ENCODE results near the gene CHD9. TPM values are rescaled to one million over a fixed set of nuclear protein-coding genes. Genes with fewer than 3 reads are reported as not detected.

CHD9 gene, protein sequence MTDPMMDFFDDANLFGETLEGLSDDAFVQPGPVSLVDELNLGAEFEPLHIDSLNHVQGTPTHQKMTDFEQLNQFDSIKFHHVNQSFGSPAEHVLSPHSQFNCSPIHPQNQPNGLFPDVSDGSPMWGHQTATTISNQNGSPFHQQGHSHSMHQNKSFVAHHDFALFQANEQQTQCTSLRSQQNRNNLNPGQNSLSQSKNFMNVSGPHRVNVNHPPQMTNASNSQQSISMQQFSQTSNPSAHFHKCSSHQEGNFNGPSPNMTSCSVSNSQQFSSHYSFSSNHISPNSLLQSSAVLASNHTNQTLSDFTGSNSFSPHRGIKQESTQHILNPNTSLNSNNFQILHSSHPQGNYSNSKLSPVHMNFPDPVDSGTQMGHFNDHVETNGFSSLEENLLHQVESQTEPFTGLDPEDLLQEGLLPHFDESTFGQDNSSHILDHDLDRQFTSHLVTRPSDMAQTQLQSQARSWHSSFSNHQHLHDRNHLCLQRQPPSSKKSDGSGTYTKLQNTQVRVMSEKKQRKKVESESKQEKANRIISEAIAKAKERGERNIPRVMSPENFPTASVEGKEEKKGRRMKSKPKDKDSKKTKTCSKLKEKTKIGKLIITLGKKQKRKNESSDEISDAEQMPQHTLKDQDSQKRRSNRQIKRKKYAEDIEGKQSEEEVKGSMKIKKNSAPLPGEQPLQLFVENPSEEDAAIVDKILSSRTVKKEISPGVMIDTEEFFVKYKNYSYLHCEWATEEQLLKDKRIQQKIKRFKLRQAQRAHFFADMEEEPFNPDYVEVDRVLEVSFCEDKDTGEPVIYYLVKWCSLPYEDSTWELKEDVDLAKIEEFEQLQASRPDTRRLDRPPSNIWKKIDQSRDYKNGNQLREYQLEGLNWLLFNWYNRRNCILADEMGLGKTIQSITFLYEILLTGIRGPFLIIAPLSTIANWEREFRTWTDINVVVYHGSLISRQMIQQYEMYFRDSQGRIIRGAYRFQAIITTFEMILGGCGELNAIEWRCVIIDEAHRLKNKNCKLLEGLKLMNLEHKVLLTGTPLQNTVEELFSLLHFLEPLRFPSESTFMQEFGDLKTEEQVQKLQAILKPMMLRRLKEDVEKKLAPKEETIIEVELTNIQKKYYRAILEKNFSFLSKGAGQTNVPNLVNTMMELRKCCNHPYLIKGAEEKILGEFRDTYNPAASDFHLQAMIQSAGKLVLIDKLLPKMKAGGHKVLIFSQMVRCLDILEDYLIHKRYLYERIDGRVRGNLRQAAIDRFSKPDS (N-terminal part only)
- total RNA-seq (2021; ENCODE audit: unreplicated experiment) (25.4 TPM), Bru-seq, nascent RNA (percentile 77 among the genes with signal in this experiment), BruChase-seq, experiment 1, labeled RNA remaining after a 2-hour chase (percentile 72 among the genes with signal in this experiment), BruChase-seq, experiment 2, labeled RNA remaining after a 6-hour chase (percentile 69 among the genes with signal in this experiment)
- polyA plus RNA-seq (2012; ENCODE audit: insufficient read length): 4.0 TPM
- long read RNA-seq, partial matches to known transcripts: 13 of 22 reads
- long read RNA-seq, other reads (novel, unspliced or antisense): 9 of 22 reads

- intact Hi-C loops (cut with micrococcal nuclease; ENCODE audit: unreplicated experiment): loop anchor here (2.0 to 10.0 kb wide), 3 partner anchors 80 to 230 kb away; no protein-coding TSS in a partner anchor
- H3K27me3 ChIP-seq (ENCODE audit: control insufficient read depth, insufficient read depth, low read length): no peaks in the 10 kb centered on the region
- DNase-seq (ENCODE audit: low read depth, low spot score) (no peak), ATAC-seq (peak; percentile 94)
- peak within 1 kb of the TSS; percentile 90 for H3K27ac ChIP-seq (ENCODE audit: low read length)
- in situ Hi-C loops (cut with HindIII; ENCODE audit: low pct_unique_long_range_greater_than_20kb, low sequenced_read_pairs): no loop called here
- H3K4me1 ChIP-seq (ENCODE audit: control insufficient read depth, insufficient read depth, low read length): peaks cover 7% of the 10 kb centered on the region; the same call in 1 of the 2 replicates
- TF ChIP-seq REST (IDR thresholded peaks at IDR 0.05; ENCODE audit: insufficient read depth in 1 of 2, low read depth in 2 of 2, low read length in 1 of 2) (no peak), POLR2AphosphoS5 (IDR thresholded peaks at IDR 0.05; ENCODE audit: low read depth, low read length) (peak; percentile 34; the same call in 1 of the 2 replicates), TCF7L2 (IDR thresholded peaks at IDR 0.05; ENCODE audit: low read depth, low read length) (no peak), SIN3A (IDR thresholded peaks at IDR 0.05; ENCODE audit: borderline replicate concordance, insufficient read depth, low read depth, low read length) (no peak; the same call in 1 of the 2 replicates)
- TF ChIP-seq, protein P1, sequence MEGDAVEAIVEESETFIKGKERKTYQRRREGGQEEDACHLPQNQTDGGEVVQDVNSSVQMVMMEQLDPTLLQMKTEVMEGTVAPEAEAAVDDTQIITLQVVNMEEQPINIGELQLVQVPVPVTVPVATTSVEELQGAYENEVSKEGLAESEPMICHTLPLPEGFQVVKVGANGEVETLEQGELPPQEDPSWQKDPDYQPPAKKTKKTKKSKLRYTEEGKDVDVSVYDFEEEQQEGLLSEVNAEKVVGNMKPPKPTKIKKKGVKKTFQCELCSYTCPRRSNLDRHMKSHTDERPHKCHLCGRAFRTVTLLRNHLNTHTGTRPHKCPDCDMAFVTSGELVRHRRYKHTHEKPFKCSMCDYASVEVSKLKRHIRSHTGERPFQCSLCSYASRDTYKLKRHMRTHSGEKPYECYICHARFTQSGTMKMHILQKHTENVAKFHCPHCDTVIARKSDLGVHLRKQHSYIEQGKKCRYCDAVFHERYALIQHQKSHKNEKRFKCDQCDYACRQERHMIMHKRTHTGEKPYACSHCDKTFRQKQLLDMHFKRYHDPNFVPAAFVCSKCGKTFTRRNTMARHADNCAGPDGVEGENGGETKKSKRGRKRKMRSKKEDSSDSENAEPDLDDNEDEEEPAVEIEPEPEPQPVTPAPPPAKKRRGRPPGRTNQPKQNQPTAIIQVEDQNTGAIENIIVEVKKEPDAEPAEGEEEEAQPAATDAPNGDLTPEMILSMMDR (IDR thresholded peaks at IDR 0.05): peak; percentile 96
- POLR2A ChIA-PET: no interaction called here
- CTCF ChIA-PET: interaction anchor here (0.9 to 1.1 kb wide), 2 partner anchors 75 to 153 kb away, joined by 3 to 5 read pairs; no protein-coding TSS in a partner anchor
- H3K9me3 ChIP-seq (ENCODE audit: control insufficient read depth, insufficient read depth, low read depth, low read length): no peaks in the 10 kb centered on the region
- no TSS peak for BruUV-seq (replicated peaks)
- H3K36me3 ChIP-seq (ENCODE audit: control insufficient read depth, insufficient read depth, low read length): no peaks in the 10 kb centered on the region
- peak within 1 kb of the TSS; percentile 62 to 77 for H3K4me3 ChIP-seq (ENCODE audit: low read depth in 2 of 2, low read length in 2 of 2)
Measured at GRCh38 chr16:53054670-53055485, at the start of gene CHD9. Gene CHD9 (plus strand): TSS chr16:53054991. CDS start chr16:53156090, 101,099 bp downstream.
